Aorta (tissue), 5 donors: Measurements from ENCODE around the gene SOX5. TPM values are rescaled to one million over a fixed set of nuclear protein-coding genes. Genes with fewer than 3 reads are reported as not detected.

Experiments
- ATAC-seq: fragments of 200-7000 bp; cut with Tn5 transposase; one replicate; pipeline ENCODE4 v1.9.1; 2022; ENCODE audit warnings: moderate library complexity; ENCODE audit not compliant: low FRiP score
- DNase-seq, 2 donors: peaks; one replicate each; pipeline ENCODE4 v3.0.0-alpha.2; 2020
- H3K27ac ChIP-seq, 2 donors: one replicate each; pipeline ENCODE4 v1.5.1; 2013; ENCODE audit warnings: low read length in 2 of 2, mild to moderate bottlenecking in 2 of 2, moderate library complexity in 2 of 2, control low read depth in 1 of 2, inconsistent platforms in 1 of 2, low read depth in 1 of 2
- H3K27me3 ChIP-seq, 2 donors: one replicate each; pipeline ENCODE4 v1.6.1; 2013; ENCODE audit warnings: control low read depth in 1 of 2, low read length in 1 of 2, mild to moderate bottlenecking in 1 of 2, moderate library complexity in 1 of 2; ENCODE audit not compliant: insufficient read depth in 2 of 2, control insufficient read depth in 1 of 2
- H3K36me3 ChIP-seq, 2 donors: one replicate each; pipeline ENCODE4 v1.6.1; 2013; ENCODE audit warnings: control low read depth in 1 of 2, low read length in 1 of 2, mild to moderate bottlenecking in 1 of 2; ENCODE audit not compliant: insufficient read depth in 2 of 2, control insufficient read depth in 1 of 2
- H3K4me1 ChIP-seq, 2 donors: one replicate each; pipeline ENCODE4 v1.6.1; 2013; ENCODE audit warnings: low read length in 2 of 2, control low read depth in 1 of 2, mild to moderate bottlenecking in 1 of 2, moderate library complexity in 1 of 2; ENCODE audit not compliant: insufficient read depth in 2 of 2, control insufficient read depth in 1 of 2
- H3K4me3 ChIP-seq, 2 donors: one replicate each; pipeline ENCODE4 v1.5.1; 2013; ENCODE audit warnings: low read length in 2 of 2, control low read depth in 1 of 2, mild to moderate bottlenecking in 1 of 2
- H3K9me3 ChIP-seq: one replicate; pipeline ENCODE4 v1.6.1; 2013; ENCODE audit warnings: mild to moderate bottlenecking, low read length; ENCODE audit not compliant: control insufficient read depth
- WGBS, 2 donors: extraction: QIAGEN DNeasy Blood & Tissue Kit; methylation state at CpG; one replicate each; pipeline ENCODE4 v1.1.7; 2013; 5-methylcytosine and 5-hydroxymethylcytosine counted together
- intact Hi-C, 2 donors: fragments of 100-400 bp; cut with DNase I; formaldehyde crosslinking; loops; one replicate each; pipeline versions ENCODE4 v1.14.2 to v1.15.0; 2022
- polyA plus RNA-seq, 2 donors: library from polyadenylated mRNA; stranded (reverse); fragments of 200-250 nt; gene quantifications; one replicate each; pipeline ENCODE4 v1.2.3, GENCODE V29; 2013
- total RNA-seq, 2 donors: library from RNA; stranded (reverse); fragmentation: NEBNext Ultra II Directional; extraction: Animal tissue kit (Norgen Biotek cat#: 25700); gene quantifications; one replicate each; pipeline ENCODE4 v1.2.1, GENCODE V29; 2021
- donor health status: healthy with polysubstance abuse.
- donor health status: Bipolar disorder and iron deficiency.
- donor health status: DM: no; HTN: no; CAD: no.
- donor health status: DM: no; HTN: no; CAD: no.
- donor health status: DM: yes; HTN: yes; CAD: no.

Gene SOX5
- total and polyA plus RNA-seq, 4 donors: 2.1 to 58.3 (median 29.2) TPM

- H3K9me3 ChIP-seq: no peaks in the 10 kb centered on the region
- H3K27me3 ChIP-seq: no peaks in the 10 kb centered on the region
- H3K4me3 ChIP-seq: no peak overlapping the region
- intact Hi-C loops: no loop called here
- H3K36me3 ChIP-seq: no peaks in the 10 kb centered on the region
- WGBS, 2 donors: 88 to 91% methylated on average over 2 of the region's 2 CpGs
- H3K27ac ChIP-seq: no peak overlapping the region
- H3K4me1 ChIP-seq: no peaks in the 10 kb centered on the region
- ATAC-seq: no peak
- DNase-seq: no peak
These were observed 132.1 kb downstream of the SOX5 start for GRCh38 chr12:23817345-23817744.

- Histone ChIP-seq H3K27ac (no peak overlapping the region), H3K36me3 (no peaks in the 10 kb centered on the region), H3K4me1 (no peaks in the 10 kb centered on the region), H3K9me3 (no peaks in the 10 kb centered on the region), H3K27me3 (no peaks in the 10 kb centered on the region), H3K4me3 (no peak overlapping the region)
- 94 to 95% methylated on average over 4 of the region's 4 CpGs for WGBS, 2 donors
- ATAC-seq: no peak
- DNase-seq: no peak
- intact Hi-C loops: no loop called here
These were observed 133.0 kb downstream of the SOX5 start for GRCh38 chr12:23816394-23816851.

- H3K27me3 ChIP-seq: no peaks in the 10 kb centered on the region
These were observed 133.7 kb downstream of the SOX5 start for GRCh38 chr12:23815810-23816209.

GRCh38 chr12:23813206-23813605 lies 136.3 kb downstream of the SOX5 start:
- 88 to 89% methylated on average over 3 of the region's 3 CpGs for WGBS, 2 donors
- Histone ChIP-seq H3K27ac (no peak overlapping the region), H3K36me3 (no peaks in the 10 kb centered on the region), H3K4me1 (no peaks in the 10 kb centered on the region), H3K9me3 (no peaks in the 10 kb centered on the region), H3K4me3 (no peak overlapping the region), H3K27me3 (no peaks in the 10 kb centered on the region)
- DNase-seq: no peak
- intact Hi-C loops: no loop called here
- no peak for ATAC-seq

More at GRCh38 chr12:23815810-23816209, 133.7 kb downstream of the SOX5 start:
- Histone ChIP-seq H3K36me3 (no peaks in the 10 kb centered on the region), H3K27ac (no peak overlapping the region), H3K4me3 (no peak overlapping the region), H3K4me1 (no peaks in the 10 kb centered on the region), H3K9me3 (no peaks in the 10 kb centered on the region)
- ATAC-seq (no peak), DNase-seq (no peak)
- intact Hi-C loops: no loop called here
- 95 to 99% methylated on average over 3 of the region's 3 CpGs for WGBS, 2 donors

GRCh38 chr12:23810329-23810902 lies 139.1 kb downstream of the SOX5 start:
- H3K36me3 ChIP-seq: no peaks in the 10 kb centered on the region
- no peaks in the 10 kb centered on the region for H3K9me3 ChIP-seq
- H3K27me3 ChIP-seq: no peaks in the 10 kb centered on the region
- 80 to 83% methylated on average over 3 of the region's 3 CpGs for WGBS, 2 donors
- ATAC-seq: no peak
- DNase-seq: no peak
- intact Hi-C loops: no loop called here
- no peak overlapping the region for H3K27ac ChIP-seq
- H3K4me1 ChIP-seq: no peaks in the 10 kb centered on the region
- H3K4me3 ChIP-seq: no peak overlapping the region

- no peak for DNase-seq
- Histone ChIP-seq H3K27ac (no peak overlapping the region), H3K27me3 (no peaks in the 10 kb centered on the region), H3K4me1 (no peaks in the 10 kb centered on the region), H3K4me3 (no peak overlapping the region), H3K9me3 (no peaks in the 10 kb centered on the region), H3K36me3 (no peaks in the 10 kb centered on the region)
- intact Hi-C loops: no loop called here
- WGBS, 2 donors: 90 to 91% methylated on average over 2 of the region's 2 CpGs
- no peak for ATAC-seq
These were observed 145.9 kb downstream of the SOX5 start for GRCh38 chr12:23803540-23803939.

GRCh38 chr12:23795494-23795893 lies 154.0 kb downstream of the SOX5 start:
- ATAC-seq (no peak), DNase-seq (no peak)
- Histone ChIP-seq H3K27ac (no peak overlapping the region), H3K36me3 (no peaks in the 10 kb centered on the region), H3K4me1 (no peaks in the 10 kb centered on the region), H3K27me3 (no peaks in the 10 kb centered on the region), H3K9me3 (no peaks in the 10 kb centered on the region), H3K4me3 (no peak overlapping the region)
- intact Hi-C loops: no loop called here
- WGBS, 2 donors: 87% methylated on average over 3 of the region's 3 CpGs

GRCh38 chr12:23781118-23781517 lies 168.4 kb downstream of the SOX5 start:
- intact Hi-C loops: no loop called here
- Histone ChIP-seq H3K4me3 (no peak overlapping the region), H3K27me3 (no peaks in the 10 kb centered on the region), H3K36me3 (no peaks in the 10 kb centered on the region), H3K27ac (no peak overlapping the region), H3K9me3 (no peaks in the 10 kb centered on the region), H3K4me1 (no peaks in the 10 kb centered on the region)
- ATAC-seq (no peak), DNase-seq (no peak)
- 91 to 94% methylated on average over 1 of the region's 1 CpG for WGBS, 2 donors

- Histone ChIP-seq H3K36me3 (no peaks in the 10 kb centered on the region), H3K27me3 (no peaks in the 10 kb centered on the region), H3K4me3 (no peak overlapping the region), H3K4me1 (no peaks in the 10 kb centered on the region), H3K9me3 (no peaks in the 10 kb centered on the region), H3K27ac (no peak overlapping the region)
- 96 to 98% methylated on average over 2 of the region's 2 CpGs for WGBS, 2 donors
- ATAC-seq (no peak), DNase-seq (no peak)
- intact Hi-C loops: no loop called here
These were observed 174.3 kb downstream of the SOX5 start for GRCh38 chr12:23775208-23775607.
